Urinary bladder (tissue), 4 donors: ENCODE data around the gene SPRN. TPM values are rescaled to one million over a fixed set of nuclear protein-coding genes. Genes with fewer than 3 reads are reported as not detected.

Source experiments
- DNase-seq: peaks from one replicate; pipeline ENCODE4 v3.0.0-alpha.2; 2015; ENCODE audit errors: extremely low spot score
- H3K27ac ChIP-seq: one replicate; pipeline ENCODE4 v1.5.1; 2013; ENCODE audit warnings: low read depth, mild to moderate bottlenecking, moderate library complexity
- H3K36me3 ChIP-seq: one replicate; pipeline ENCODE4 v1.6.1; 2013; ENCODE audit warnings: mild to moderate bottlenecking, moderate library complexity; ENCODE audit not compliant: insufficient read depth
- H3K4me1 ChIP-seq: one replicate; pipeline ENCODE4 v1.6.1; 2013; ENCODE audit warnings: mild to moderate bottlenecking, moderate library complexity; ENCODE audit not compliant: insufficient read depth
- H3K4me3 ChIP-seq: one replicate; pipeline ENCODE4 v1.5.1; 2013; ENCODE audit warnings: low read depth, low read length
- WGBS: extraction: QIAGEN DNeasy Blood & Tissue Kit; methylation state at CpG from one replicate; pipeline ENCODE4 v1.1.7; 2013; 5-methylcytosine and 5-hydroxymethylcytosine counted together
- polyA plus RNA-seq: library from polyadenylated mRNA; stranded (reverse); fragments of 200-250 nt; gene quantifications from one replicate; pipeline ENCODE4 v1.2.3, GENCODE V29; 2013
- small RNA-seq: library from RNA; depleted of rRNA; stranded (forward); fragments of <200 nt; gene quantifications from one replicate; pipeline ENCODE3, GENCODE V24; 2014
- total RNA-seq: library from RNA; depleted of rRNA; stranded (reverse); fragments of >200 nt; gene quantifications from one replicate; pipeline ENCODE4 v1.2.3, GENCODE V29; 2014
- donor health status: healthy with polysubstance abuse.
- donor health status: healthy.

The SPRN gene
- total and polyA plus RNA-seq, 2 donors: 0.19 to 0.74 TPM

GRCh38 chr10:133375357-133376115 is 48.9 kb downstream of the SPRN start:
- Histone ChIP-seq H3K4me1 (no peaks in the 10 kb centered on the region), H3K27ac (no peak overlapping the region), H3K4me3 (no peak overlapping the region), H3K36me3 (no peaks in the 10 kb centered on the region)
- no peak for DNase-seq
- WGBS: 67% methylated on average over 12 of the region's 12 CpGs

GRCh38 chr10:133373174-133374090 is 51.0 kb downstream of the SPRN start, which contains the start of gene ECHS1:
ECHS1 (minus strand) TSS chr10:133373354; CDS start chr10:133373333, 21 bp downstream.
- whole genome bisulfite sequencing: under 1% methylated on average over 89 of the region's 89 CpGs
- peak within 1 kb of the TSS; percentile 76 for H3K27ac ChIP-seq
- peak; percentile 73 for DNase-seq

GRCh38 chr10:133372507-133372906 is 51.9 kb downstream of the SPRN start:
- no peak for DNase-seq
- 40% methylated on average over 20 of the region's 20 CpGs for WGBS
- no peak overlapping the region for H3K27ac ChIP-seq

More at GRCh38 chr10:133373174-133374090, 51.0 kb downstream of the SPRN start, which contains the start of gene ECHS1:
- Histone ChIP-seq H3K4me1 (no peaks in the 10 kb centered on the region), H3K36me3 (no peaks in the 10 kb centered on the region), H3K4me3 (peak within 1 kb of the TSS; percentile 84)

More at GRCh38 chr10:133372507-133372906, 51.9 kb downstream of the SPRN start:
- H3K4me3 ChIP-seq: peak overlapping the region; percentile 84
- no peaks in the 10 kb centered on the region for H3K4me1 ChIP-seq
- no peaks in the 10 kb centered on the region for H3K36me3 ChIP-seq

Small RNA genes lying within 50 kb of the gene (small RNA-seq; reads per million reads assigned to genes)
- gene AL360181.4 (not detected), gene MIR3944 (not detected)

Other genes with a start within 250 kb of the SPRN start
- gene UTF1, start 194.4 kb downstream of the SPRN start, total RNA-seq: not detected
- gene UTF1, start 194.4 kb downstream of the SPRN start, polyA plus RNA-seq: not detected
- gene VENTX, start 186.8 kb downstream of the SPRN start, total RNA-seq: not detected
- gene VENTX, start 186.8 kb downstream of the SPRN start, polyA plus RNA-seq: 1.3 TPM
- gene ADAM8, start 147.8 kb downstream of the SPRN start, total RNA-seq: 3.0 TPM
- gene ADAM8, start 147.8 kb downstream of the SPRN start, polyA plus RNA-seq: 5.7 TPM
- gene TUBGCP2, start 115.8 kb downstream of the SPRN start, total RNA-seq: 27.8 TPM
- gene TUBGCP2, start 115.8 kb downstream of the SPRN start, polyA plus RNA-seq: 35.6 TPM
- 24.1 TPM for gene ZNF511, start 115.7 kb downstream of the SPRN start, total RNA-seq
- gene ZNF511, start 115.7 kb downstream of the SPRN start, polyA plus RNA-seq: 41.5 TPM
- gene CALY, start 87.7 kb downstream of the SPRN start, total RNA-seq: 0.79 TPM
- gene CALY, start 87.7 kb downstream of the SPRN start, polyA plus RNA-seq: 1.1 TPM
- not detected for gene PRAP1, start 77.3 kb downstream of the SPRN start, total RNA-seq
- 0.19 TPM for gene PRAP1, start 77.3 kb downstream of the SPRN start, polyA plus RNA-seq
- gene FUOM, start 66.6 kb downstream of the SPRN start, total RNA-seq: 5.2 TPM
- 16.9 TPM for gene FUOM, start 66.6 kb downstream of the SPRN start, polyA plus RNA-seq
- 43.0 TPM for gene ECHS1, start 51.3 kb downstream of the SPRN start, total RNA-seq
- gene ECHS1, start 51.3 kb downstream of the SPRN start, polyA plus RNA-seq: 93.9 TPM
- gene PAOX, start 45.4 kb downstream of the SPRN start, total RNA-seq: 4.3 TPM
- gene PAOX, start 45.4 kb downstream of the SPRN start, polyA plus RNA-seq: 8.9 TPM
- gene MTG1, start 30.5 kb downstream of the SPRN start, total RNA-seq: 32.0 TPM
- 34.5 TPM for gene MTG1, start 30.5 kb downstream of the SPRN start, polyA plus RNA-seq
- gene SCART1, start 29.3 kb upstream of the SPRN start, total RNA-seq: 3.3 TPM
- 0.86 TPM for gene SCART1, start 29.3 kb upstream of the SPRN start, polyA plus RNA-seq
- 1.1 TPM for gene CYP2E1, start 102.7 kb upstream of the SPRN start, total RNA-seq
- gene CYP2E1, start 102.7 kb upstream of the SPRN start, polyA plus RNA-seq: 3.6 TPM
- not detected for gene SYCE1, start 141.0 kb upstream of the SPRN start, total RNA-seq
- gene SYCE1, start 141.0 kb upstream of the SPRN start, polyA plus RNA-seq: not detected
- gene FRG2B, start 202.2 kb upstream of the SPRN start, total RNA-seq: not detected
- not detected for gene FRG2B, start 202.2 kb upstream of the SPRN start, polyA plus RNA-seq